Activated CD8-positive, alpha-beta memory T cell treated with anti-CD3 and anti-CD28 coated beads, Interleukin-2, amount 50 U/mL, for 1 hour (primary cell): ENCODE measurements around the gene PRKCE.

Source experiments
- DNase-seq: peaks from one replicate; pipeline ENCODE4 v3.0.0-alpha.2; 2020; ENCODE audit errors: extremely low read depth

PRKCE gene

DNA sequence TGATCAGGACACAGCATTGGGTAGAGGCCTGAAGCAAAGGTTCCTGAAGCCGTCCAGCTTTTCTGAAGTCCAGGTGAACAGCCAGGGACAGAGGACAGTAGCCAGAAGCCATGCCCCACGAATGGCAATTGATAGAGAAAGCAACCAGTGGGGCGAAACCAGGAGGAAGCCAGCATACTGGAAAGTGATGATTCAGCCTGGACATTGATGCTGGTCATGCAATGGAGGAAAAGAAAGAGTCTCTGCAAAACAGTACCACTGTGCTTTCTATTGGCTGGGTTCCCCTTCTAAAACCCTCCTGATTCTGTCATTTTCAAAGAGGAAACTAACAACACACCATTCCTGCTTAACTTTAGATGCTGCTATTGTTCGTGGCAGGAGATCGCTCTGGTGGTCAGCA is 424.4 kb downstream of the PRKCE start:
- no peak for DNase-seq

DNA sequence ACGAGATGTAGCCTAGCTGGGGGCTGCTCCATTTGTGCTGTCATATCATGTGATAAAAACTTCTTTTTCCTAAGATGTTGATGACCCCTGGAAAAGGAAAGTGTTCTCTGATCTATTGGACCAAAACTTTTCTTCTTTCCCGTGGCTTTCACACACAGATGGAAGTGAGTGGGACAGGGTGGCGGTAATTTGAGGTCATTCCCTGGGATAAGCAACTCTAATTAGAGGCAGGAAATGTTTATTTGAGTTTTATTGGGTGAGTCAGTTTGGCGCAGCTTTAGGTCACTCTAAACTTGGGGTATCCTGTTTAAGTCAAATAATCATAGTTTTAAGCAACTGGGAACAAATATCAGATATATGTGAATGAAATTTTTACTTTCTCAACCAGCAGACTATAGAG is 424.8 kb downstream of the PRKCE start:
- DNase-seq = no peak

DNA sequence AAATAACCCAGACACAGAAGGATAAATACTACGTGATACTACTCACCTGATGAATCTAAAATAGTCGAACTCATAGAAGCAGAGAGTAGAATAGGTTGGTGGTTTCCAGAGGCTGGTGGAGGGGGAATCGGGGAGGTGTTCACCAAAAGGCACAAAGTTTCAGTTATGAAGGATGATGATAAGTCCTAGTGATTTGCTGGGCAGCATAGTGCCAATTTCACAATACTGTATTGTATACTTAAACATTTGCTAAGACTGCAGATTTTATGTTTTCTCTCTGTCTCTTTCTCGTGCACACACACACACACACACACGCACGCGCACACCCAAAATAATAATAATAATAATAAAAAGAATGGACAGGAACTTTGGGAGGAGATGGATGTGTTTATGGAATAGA is 425.4 kb downstream of the PRKCE start:
- DNase-seq = no peak

DNA sequence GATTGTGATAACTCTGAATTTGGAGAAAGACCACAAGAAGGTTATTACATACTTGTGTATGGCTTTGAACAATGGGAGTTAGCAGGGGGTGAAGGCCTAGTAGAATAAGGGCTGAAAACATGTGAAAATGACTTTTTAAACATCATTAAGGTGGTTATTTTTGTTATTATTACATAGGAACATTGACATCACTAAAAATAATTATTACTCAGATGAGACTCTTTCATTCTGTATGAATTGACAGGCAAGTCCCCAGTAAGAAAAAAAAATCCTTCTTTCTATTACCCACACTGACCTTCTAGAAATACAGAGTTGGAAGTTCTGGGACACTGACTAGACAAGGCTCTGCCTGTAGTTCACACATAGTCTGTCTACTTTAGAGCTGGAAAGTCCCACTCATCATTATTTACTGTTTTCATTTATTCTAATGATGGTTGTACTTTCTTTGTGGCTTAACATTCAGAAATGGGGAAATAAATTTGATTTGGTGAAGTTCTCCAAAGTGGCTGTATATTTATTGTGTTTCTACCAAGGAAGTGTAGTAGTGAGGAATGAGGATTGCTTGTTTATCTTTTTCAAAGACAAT is 426.1 kb downstream of the PRKCE start:
- DNase-seq = no peak

DNA sequence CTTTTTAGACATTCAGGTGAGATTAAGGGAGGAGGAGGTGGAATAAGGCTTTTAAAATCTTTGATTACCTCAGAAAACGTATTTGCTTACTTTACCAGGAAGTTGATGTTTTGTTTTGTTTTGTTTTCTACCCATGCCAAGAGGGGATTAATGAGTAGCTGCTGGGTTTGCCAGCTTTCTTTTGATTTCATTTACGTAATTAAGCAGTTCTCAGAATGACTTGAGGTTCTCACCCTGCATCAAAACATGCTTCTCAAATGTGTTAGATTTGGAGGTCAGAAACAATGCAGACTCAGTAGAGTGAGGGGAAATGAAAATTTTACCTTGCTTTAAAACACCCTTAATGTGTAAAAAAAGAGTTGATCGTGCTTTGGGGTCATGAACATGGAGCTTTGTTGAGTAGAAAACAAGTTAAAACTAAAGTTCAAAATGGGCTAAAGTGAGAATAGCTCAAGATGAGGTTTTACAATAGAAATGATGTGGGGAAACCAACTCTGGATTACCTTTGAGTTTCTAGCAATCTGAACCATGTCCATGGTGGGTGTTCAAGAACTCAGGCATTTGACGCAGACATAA is 428.6 kb downstream of the PRKCE start:
- DNase-seq = no peak

DNA sequence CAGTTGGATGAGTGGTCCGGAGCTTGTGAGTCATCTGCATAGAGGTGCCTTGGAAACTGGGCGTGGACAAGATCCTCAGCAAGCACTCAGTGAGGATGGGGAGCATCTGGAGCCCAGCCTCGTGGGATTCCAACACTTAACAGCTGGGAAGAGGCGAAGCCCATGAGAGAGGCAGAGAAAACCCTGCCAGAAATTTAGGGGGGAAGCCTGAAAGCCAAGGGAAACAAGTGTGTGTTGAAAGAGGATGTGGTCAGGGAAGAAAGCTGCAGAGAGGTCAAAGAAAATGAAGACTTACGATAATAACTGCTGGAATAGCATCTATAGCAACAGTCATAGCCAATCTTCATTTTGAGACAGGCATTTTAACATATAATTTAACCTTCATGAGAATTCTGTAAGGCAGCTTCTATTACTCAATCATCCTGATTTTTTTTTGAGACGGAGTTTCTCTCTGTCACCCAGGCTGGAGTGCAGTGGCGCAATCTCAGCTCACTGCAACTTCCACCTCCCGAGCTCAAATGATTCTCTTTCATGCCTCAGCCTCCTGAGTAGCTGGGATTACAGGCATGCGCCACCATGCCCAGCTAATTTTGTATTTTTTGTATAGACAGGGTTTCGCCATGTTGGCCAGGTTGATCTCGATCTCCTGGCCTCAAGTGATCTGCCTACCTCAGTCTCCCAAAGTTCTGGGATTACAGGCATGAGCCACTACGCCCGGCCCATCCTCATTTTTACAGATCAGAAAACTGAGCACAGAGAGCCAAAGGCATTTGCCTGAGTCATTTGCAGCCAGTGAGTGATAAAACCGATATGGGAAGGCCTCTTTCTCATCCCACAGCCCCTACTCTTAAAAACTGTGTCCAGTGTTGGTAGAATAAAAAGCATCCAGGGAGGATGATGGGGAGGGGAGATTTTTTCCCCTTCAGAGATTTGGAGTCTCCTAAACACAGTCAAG is 431.3 kb downstream of the PRKCE start:
- no peak for DNase-seq

DNA sequence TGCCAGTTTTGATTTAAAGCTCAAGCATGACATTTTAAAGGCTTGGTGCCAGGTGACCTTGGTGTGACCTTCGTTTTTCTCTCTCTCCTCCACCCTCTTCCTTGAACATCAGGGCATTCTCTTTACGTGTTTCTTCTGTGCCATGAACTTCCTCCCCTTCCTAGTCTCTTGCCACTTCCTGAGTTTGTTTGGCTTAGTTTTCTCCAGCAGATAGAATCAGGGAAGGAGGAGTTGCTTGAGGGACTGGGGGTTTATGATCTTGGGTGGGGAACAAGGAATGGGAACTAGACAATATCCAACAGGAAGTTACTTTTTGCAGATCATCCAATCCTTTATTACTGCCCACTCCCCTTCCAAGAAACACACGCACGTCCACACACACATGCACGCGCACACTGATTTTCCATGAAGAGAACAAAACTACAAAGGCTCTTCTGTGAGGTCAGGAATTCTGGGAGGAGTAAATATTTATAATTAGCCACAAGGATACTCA is 435.1 kb downstream of the PRKCE start:
- DNase-seq = no peak

DNA sequence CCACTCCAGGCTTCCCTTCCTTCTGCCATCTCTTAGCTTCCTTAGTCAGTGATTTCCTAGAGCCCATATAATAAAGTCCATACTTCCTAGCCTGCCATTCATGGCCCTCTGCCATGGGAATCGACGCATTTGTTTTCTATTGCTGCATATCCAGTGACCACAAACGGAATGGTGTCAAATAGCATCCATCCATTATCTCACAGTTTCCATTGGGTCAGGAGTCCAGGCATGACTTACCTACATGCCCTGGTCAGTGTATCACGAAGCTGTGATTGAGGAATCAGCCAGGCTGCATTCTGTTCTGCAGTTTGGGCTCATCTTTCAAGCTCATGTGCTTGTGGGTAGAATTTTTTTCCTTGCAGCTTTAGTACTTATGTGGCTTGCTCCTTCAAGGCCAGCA is 436.0 kb downstream of the PRKCE start:
- no peak for DNase-seq

DNA sequence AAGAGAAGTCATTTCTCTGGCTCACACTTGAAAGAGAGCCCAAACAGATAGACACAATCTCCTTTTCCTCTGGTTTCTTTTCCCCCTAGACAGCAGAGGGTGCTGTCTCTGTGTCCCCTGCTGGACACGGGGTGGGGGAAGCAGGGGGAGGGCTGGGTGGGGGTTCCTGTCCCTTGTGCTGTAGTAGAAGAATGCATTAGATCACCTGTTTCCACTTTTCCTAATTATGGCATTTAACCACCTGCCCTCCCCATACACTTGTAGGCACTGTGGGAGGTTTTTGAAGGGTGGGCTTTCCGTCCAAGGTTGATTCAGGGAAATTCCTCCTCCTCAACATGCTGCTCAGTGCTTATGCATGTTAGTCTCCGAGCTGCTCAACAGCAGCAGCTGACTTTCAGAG is 439.5 kb downstream of the PRKCE start:
- no peak for DNase-seq

DNA sequence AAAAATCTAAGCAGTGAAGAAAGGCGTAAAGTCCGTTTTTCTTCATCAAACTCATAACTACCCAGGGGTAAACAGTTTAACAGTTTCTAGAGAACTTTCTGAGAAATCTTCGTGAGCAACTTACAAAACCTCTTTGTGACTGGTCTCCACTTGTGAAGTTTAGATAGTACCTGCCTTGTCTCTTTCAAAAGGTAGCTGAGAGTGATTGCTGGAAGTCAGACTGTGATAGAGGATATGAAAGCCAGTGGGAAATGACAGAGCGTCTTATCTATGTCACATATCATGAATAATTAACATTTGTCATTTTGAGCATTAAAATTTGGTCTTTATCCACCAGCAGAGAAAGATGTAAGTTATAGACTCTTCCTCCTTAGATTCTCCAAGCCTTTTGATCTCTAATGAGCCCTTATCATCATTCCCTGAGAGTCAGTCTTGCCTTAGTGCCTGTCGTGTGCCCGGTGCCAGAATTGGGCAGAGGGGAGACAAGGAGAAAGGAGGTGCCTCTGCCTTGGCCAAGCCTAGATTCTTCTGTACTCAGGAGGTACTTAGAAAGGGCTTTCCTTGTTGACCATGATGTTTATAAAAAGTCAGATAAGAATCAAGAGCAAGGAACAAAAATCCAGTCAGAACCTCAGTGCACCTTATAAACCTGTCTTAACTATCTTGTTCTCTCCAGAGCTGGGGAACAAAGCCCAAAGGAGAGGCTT is 440.6 kb downstream of the PRKCE start:
- DNase-seq = no peak

DNA sequence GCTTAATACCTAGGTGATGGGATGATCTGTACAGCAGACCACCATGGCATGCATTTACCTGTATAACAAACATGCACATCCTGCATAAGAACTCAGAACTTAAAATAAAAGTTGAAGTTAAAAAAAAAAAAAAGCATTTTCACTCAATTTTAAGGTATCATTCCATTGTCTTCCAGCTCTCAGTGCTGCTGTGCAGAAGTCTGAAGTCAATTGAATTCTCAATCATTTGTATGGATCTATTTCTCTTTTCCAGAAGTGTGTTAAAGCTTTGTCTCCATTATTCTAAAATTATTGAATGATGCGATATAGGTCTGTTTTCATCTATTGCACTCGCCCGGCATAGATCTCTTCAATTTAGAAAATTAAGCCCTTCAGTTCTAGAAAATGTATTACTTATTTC is 443.2 kb downstream of the PRKCE start:
- DNase-seq = no peak

DNA sequence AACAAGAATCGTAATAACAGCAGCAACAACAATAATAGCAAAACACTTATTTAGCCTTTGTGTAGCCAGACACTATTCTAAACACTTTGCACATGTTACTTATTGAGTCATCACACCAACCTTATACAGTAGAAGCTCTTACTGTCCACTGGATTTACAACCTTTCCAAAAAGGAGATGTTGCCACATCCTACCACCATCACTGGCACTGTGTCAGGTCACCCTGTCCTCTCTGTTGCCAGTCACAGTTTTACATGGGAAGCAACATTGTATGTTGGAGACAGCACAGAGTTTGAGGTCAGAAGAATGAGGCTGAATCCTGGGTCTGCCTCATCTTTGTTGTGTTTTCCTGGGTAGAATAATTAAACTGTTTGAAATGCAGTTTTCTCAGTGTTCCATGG is 444.4 kb downstream of the PRKCE start:
- no peak for DNase-seq

DNA sequence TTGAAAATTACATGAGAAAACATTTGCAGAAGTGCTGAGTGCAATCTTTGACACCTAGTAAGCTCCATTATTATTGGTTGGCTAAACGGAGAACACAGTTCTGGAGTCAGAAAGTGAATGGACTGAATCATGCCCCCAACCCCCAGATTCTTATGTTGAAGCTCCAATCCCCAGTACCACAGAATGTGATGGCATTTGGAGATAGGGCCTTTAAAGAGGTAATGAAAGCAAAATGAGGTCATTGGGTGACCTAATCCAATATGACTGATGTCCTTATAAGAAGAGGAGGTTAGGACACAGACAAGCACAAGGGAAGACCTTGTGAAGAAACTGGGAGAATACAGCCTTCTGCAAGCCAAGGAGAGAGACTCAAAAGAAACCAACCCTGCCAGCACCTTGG is 444.8 kb downstream of the PRKCE start:
- DNase-seq = no peak

DNA sequence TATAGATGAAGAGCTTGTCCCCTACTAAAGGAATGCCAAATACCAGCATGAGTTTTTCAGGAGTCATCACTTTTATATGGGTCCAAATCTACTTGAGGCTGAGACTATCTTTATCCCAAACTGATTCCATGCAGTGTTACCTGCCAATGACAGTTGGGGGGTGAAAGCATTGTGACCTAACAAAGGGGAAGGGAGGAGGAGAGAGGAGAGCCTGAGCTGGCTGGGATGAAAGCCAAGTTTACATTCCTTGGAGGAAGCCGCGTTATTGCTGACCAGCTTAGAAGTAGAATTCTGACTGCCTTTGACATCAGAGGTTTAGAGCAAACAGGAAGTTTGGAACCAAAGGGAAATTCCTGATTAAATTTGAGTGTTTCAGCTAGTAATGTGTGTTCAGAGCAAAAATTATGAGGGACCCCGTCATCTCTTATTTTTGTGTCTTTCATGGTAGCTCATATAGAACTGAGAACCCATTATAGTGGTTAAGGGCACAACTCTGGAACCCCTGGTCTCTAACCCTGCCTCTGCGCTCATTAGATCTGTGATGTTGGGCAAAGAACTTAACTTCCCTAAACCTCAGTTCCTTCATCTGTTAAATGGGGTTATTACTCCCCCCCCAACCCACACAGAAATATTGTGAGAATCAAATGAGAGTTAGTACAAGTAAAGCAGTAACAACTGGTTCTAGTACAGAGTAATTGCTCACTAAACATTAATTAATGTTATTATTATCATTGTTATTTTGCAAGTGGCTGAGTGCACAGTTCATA is 446.4 kb downstream of the PRKCE start:
- no peak for DNase-seq

DNA sequence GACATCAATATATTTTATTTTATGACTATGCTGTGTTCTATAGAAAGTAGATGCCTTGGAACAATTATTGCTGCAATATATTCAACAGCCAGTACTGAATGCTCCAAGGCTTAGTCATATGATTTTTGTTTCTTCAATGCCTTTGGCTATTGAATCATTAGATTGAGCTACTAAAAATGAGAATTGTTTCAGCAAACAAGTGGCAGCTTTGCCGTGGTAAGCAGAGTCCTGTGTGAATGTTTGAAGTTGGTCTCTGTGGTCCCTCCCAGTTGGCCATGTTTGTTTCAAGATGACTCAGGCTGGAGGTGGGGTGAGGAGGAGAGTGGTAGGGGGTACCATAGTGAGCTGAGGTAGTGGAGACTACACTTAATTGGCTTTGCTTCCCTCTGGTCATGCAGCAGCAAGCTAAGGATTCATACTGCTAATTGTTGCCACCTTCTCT is 447.2 kb downstream of the PRKCE start:
- no peak for DNase-seq

DNA sequence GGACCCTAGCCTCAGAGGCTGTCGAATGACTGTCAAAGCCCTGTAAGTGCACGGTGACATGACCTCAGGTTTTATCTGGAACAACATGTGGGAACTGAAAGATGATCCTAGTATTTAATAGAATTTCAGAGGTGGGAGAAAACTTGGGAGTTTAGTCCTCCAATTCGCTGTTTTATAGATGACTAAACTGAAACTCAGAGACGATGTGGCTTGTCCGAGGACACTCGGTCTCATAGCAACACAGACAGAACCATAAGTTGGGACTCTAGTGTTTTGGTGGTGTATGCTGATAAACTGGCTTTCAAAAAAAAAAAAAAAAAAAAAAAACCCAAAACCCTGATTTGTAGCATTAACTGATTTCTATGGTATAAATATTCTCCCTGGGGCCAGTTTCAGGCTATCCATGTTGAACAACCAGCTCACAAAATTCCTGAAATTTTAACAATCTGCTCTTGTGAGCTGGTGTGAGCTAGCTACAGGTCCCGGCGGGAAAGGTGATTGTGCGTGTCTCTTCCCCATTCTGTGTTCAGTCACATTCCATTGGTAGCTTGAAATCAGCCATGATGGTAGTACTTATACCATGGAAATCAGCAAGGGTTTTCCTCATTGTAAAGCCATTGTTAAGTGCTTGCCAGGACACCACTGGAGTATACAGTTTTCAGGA is 450.2 kb downstream of the PRKCE start:
- no peak for DNase-seq

DNA sequence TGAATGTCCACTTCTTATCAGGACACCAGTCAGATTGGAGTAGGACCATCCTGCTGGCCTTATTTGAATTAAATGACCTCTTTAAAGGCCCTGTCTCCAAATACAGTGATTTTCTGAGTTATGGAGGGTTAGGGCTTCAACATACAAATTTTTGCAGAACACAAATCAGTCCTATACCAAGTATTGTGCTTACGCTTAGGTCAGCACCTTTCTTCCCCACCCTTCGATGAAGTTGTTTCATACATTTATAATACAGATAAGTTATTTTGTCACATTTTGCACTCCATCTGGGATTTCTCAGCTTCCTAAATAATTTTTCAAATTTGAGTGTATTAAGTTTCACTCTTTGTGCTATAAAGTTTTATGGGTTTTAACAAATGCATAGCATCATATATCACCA is 455.2 kb downstream of the PRKCE start:
- DNase-seq = no peak

DNA sequence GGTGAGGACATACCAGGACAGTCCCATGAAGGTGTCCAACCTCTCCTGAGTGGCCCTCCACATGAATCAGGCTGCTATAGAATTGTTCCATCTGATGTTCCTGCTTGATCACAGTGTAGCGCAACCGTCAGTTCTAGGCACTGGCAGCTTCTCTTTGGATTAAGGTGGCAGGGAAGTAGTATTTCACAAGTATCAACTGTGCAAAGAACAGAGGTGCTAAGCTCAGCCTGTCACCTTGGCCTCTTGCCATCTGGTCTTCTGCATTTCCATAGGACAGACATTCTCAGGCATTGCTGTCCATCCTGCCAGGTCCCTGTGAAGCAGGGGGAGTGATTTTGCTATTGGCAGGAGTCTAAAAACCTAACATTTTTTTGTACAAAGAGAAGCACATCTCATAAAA is 463.5 kb downstream of the PRKCE start:
- DNase-seq = no peak

DNA sequence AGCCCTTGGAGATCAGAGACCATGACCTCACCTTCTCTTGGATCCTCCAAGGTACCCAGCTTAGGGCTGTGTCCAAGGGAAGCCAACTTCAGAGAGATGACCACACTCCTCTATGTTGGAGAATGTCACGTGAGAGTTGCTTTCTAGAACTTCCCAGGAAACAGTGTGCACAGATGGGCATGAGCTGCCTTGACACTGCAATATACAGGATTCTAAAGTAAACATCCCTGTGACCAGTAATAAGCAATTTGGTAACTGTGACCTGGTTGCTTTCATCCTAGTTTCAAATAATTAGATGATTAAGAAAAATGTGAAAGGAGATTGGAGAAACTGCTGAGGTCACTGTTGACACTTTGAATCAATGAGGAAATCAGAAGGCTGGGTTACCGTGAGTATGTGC is 464.7 kb downstream of the PRKCE start:
- DNase-seq = no peak

DNA sequence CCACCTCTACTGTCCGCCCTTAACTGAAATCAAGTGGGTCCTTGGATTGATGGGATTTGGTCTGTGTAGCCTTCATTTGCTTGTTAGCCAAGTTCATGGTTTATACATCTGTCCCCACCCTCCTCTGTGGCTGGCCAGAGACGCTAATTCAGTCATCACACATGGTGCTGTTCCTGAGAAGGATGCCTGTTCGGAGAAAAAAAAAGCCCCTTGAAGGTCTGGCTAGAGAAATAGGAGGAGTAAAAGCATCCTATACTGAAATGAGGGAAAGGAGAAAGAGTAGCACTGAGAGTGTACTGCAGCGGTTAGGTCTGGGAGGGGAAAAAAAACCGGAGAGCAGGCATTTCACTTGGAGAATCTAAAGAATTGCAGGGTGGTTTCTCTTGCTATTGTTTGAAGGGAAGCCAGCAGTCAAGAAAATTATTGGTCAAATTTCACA is 465.1 kb downstream of the PRKCE start:
- no peak for DNase-seq

DNA sequence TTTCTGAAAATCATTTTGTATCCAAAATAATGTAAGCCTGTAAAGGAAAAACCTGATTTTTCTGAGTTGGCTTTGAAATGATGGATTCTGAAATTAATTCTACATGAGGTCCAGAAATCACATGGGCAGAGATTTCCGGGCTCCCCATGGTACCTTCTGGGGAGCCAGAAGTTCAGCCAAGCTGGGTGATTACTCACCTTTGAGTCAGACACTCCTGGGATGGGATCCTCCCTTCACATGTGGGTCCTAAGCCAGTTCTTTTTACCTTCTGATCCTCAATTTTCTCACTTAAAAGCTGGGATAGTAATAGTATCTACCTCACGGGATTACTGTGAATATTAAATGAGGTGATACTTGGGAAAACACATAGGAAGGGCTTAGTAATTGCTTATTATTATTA is 465.9 kb downstream of the PRKCE start:
- no peak for DNase-seq
